PC-3 (cell line): ENCODE measurements around the gene DIAPH1. TPM values are rescaled to one million over a fixed set of nuclear protein-coding genes. Genes with fewer than 3 reads are reported as not detected.

Experiments
- ATAC-seq: fragments of 200-7000 bp; cut with Tn5 transposase; 2 replicates; pipeline ENCODE4 v1.9.1; 2020; ENCODE audit warnings: mild to moderate bottlenecking, moderate library complexity
- BruUV-seq: library from RNA; stranded (reverse); fragments of 400-500 nt; replicated peaks from 2 replicates; lab custom pipeline; 2021; lab: Mats Ljungman, UMichigan
- CTCF ChIA-PET: fragments of 300-600 bp; sonication (Branson Sonifier 250); formaldehyde crosslinking; loops from one replicate; lab custom pipeline; 2022; ENCODE audit warnings: antibody characterized with exemption; lab: Charles Lee
- POLR2A ChIA-PET: fragments of 300-600 bp; sonication (Branson Sonifier 250); formaldehyde crosslinking; loops from one replicate; lab custom pipeline; 2022; ENCODE audit warnings: antibody characterized with exemption; ENCODE audit not compliant: unreplicated experiment; lab: Charles Lee
- DNase-seq: peaks from one replicate; pipeline ENCODE4 v3.0.0-alpha.2; 2015
- H2AFZ ChIP-seq: fragments of 300-600 bp; sonication (generic); 2 replicates; pipeline ENCODE4 v1.6.0; 2016; ENCODE audit warnings: antibody characterized with exemption, low read length
- H3F3A ChIP-seq: fragments of 300-600 bp; sonication (generic); one replicate; pipeline ENCODE4 v1.6.0; 2017; ENCODE audit warnings: antibody characterized with exemption, low read length, control low read depth, mild to moderate bottlenecking; ENCODE audit not compliant: unreplicated experiment
- H3K27ac ChIP-seq: fragments of 300-600 bp; sonication (generic); 2 replicates; pipeline ENCODE4 v1.5.1; 2016; ENCODE audit warnings: mild to moderate bottlenecking, low read length
- H3K27me3 ChIP-seq: fragments of 300-600 bp; sonication (generic); 2 replicates; pipeline ENCODE4 v1.6.1; 2016; ENCODE audit warnings: low read length, mixed read lengths
- H3K36me3 ChIP-seq: fragments of 300-600 bp; sonication (generic); 2 replicates; pipeline ENCODE4 v1.6.1; 2016; ENCODE audit warnings: low read depth, mixed run types, low read length, mixed read lengths
- H3K4me1 ChIP-seq: fragments of 300-600 bp; sonication (generic); 2 replicates; pipeline ENCODE4 v1.5.1; 2016; ENCODE audit warnings: low read length; ENCODE audit not compliant: insufficient read depth
- H3K4me2 ChIP-seq: fragments of 300-600 bp; sonication (generic); 2 replicates; pipeline ENCODE4 v1.6.0; 2016; ENCODE audit warnings: low read length
- H3K4me3 ChIP-seq: fragments of 300-600 bp; sonication (generic); 2 replicates; pipeline ENCODE4 v1.5.1; 2016; ENCODE audit warnings: mild to moderate bottlenecking, low read length, mixed read lengths
- H3K79me2 ChIP-seq: fragments of 300-600 bp; sonication (generic); 2 replicates; pipeline ENCODE4 v1.6.1; 2017; ENCODE audit warnings: low read length, mixed read lengths
- H3K9ac ChIP-seq: fragments of 300-600 bp; sonication (generic); 2 replicates; pipeline ENCODE4 v1.6.0; 2016; ENCODE audit warnings: mild to moderate bottlenecking, low read length
- H3K9me2 ChIP-seq: fragments of 300-600 bp; sonication (generic); replicated peaks from 2 replicates; pipeline ENCODE4 v1.6.1; 2016; ENCODE audit warnings: mixed run types, low read length, mixed read lengths
- H3K9me3 ChIP-seq: fragments of 300-600 bp; sonication (generic); 2 replicates; pipeline ENCODE4 v1.6.1; 2016; ENCODE audit warnings: low read length, mixed read lengths
- H4K20me1 ChIP-seq: fragments of 300-600 bp; sonication (generic); 2 replicates; pipeline ENCODE4 v1.6.1; 2016; ENCODE audit warnings: low read length, mixed read lengths
- EZH2 ChIP-seq: fragments of 300-600 bp; sonication (generic); IDR thresholded peaks from one replicate; pipeline ENCODE4 v1.6.1; 2017; ENCODE audit warnings: antibody characterized with exemption, mild to moderate bottlenecking, low read length; ENCODE audit not compliant: unreplicated experiment
- EZH2phosphoT487 ChIP-seq: fragments of 300-600 bp; sonication (generic); IDR thresholded peaks from 2 replicates; pipeline ENCODE4 v1.6.1; 2018; ENCODE audit warnings: mild to moderate bottlenecking, antibody characterized with exemption, low read length, borderline replicate concordance
- intact Hi-C: fragments of 100-400 bp; cut with micrococcal nuclease; formaldehyde crosslinking; loops from 2 replicates; pipeline ENCODE4 v1.9.0; 2023
- total RNA-seq: library from RNA; depleted of rRNA; stranded (reverse); fragments of >200 nt; gene quantifications from 2 replicates; pipeline ENCODE4 v1.2.3, GENCODE V29; 2014
- TF ChIP-seq, protein P1 (sequence below): fragments of 300-600 bp; sonication (generic); conservative IDR thresholded peaks from 2 replicates; pipeline ENCODE4 v1.5.1; 2017; ENCODE audit warnings: antibody characterized with exemption, low read depth, mild to moderate bottlenecking, low read length

Gene DIAPH1
- total RNA-seq, 1 experiment from 2014 or later: 51.9 TPM

- no peaks in the 10 kb centered on the region for H3F3A ChIP-seq
- H3K79me2 ChIP-seq: peaks cover 65% of the 10 kb centered on the region
- H3K9ac ChIP-seq: peak overlapping the region; percentile 98
- H3K4me2 ChIP-seq: peak overlapping the region; percentile 93
- POLR2A ChIA-PET: no interaction called here
- DNase-seq (no peak), ATAC-seq (no peak)
- CTCF ChIA-PET: interaction anchor here (0.6 to 2.1 kb wide), 2 partner anchors 17 to 25 kb away, joined by 14 to 16 read pairs; no protein-coding TSS in a partner anchor
- no peak overlapping the region for H2AFZ ChIP-seq
- no peaks in the 10 kb centered on the region for H3K9me3 ChIP-seq
- peak overlapping the region; percentile 86 for H3K27ac ChIP-seq
- no peaks in the 10 kb centered on the region for H3K9me2 ChIP-seq
- intact Hi-C loops: no loop called here
- no TSS peak for BruUV-seq
- peak overlapping the region; percentile 95 for H3K4me3 ChIP-seq
- H4K20me1 ChIP-seq: peaks cover 40% of the 10 kb centered on the region
- H3K27me3 ChIP-seq: no peaks in the 10 kb centered on the region
- no peak for TF ChIP-seq EZH2phosphoT487
- TF ChIP-seq, protein P1, sequence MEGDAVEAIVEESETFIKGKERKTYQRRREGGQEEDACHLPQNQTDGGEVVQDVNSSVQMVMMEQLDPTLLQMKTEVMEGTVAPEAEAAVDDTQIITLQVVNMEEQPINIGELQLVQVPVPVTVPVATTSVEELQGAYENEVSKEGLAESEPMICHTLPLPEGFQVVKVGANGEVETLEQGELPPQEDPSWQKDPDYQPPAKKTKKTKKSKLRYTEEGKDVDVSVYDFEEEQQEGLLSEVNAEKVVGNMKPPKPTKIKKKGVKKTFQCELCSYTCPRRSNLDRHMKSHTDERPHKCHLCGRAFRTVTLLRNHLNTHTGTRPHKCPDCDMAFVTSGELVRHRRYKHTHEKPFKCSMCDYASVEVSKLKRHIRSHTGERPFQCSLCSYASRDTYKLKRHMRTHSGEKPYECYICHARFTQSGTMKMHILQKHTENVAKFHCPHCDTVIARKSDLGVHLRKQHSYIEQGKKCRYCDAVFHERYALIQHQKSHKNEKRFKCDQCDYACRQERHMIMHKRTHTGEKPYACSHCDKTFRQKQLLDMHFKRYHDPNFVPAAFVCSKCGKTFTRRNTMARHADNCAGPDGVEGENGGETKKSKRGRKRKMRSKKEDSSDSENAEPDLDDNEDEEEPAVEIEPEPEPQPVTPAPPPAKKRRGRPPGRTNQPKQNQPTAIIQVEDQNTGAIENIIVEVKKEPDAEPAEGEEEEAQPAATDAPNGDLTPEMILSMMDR: no peak
- peaks cover 17% of the 10 kb centered on the region; the same call in 1 of the 2 replicates for H3K4me1 ChIP-seq
- no peaks in the 10 kb centered on the region; the same call in 1 of the 2 replicates for H3K36me3 ChIP-seq
Measured at GRCh38 chr5:141617128-141617527, 1.7 kb downstream of the DIAPH1 start.

GRCh38 chr5:141615991-141616720 is 2.6 kb downstream of the DIAPH1 start:
- Histone ChIP-seq H3K4me2 (peak overlapping the region; percentile 93), H3K36me3 (no peaks in the 10 kb centered on the region; the same call in 1 of the 2 replicates), H3K4me3 (peak overlapping the region; percentile 95), H3K9ac (no peak overlapping the region), H3F3A (no peaks in the 10 kb centered on the region), H3K9me2 (no peaks in the 10 kb centered on the region), H3K4me1 (peaks cover 17% of the 10 kb centered on the region; the same call in 1 of the 2 replicates), H3K27me3 (no peaks in the 10 kb centered on the region), H3K9me3 (no peaks in the 10 kb centered on the region), H3K79me2 (peaks cover 75% of the 10 kb centered on the region), H2AFZ (no peak overlapping the region), H4K20me1 (peaks cover 41% of the 10 kb centered on the region), H3K27ac (no peak overlapping the region)
- ATAC-seq: no peak
- POLR2A ChIA-PET: no interaction called here
- BruUV-seq: no TSS peak
- intact Hi-C loops: no loop called here
- TF ChIP-seq EZH2phosphoT487 (no peak), EZH2 (no peak)
- TF ChIP-seq, protein P1: no peak
- DNase-seq: no peak
- CTCF ChIA-PET: interaction anchor here (0.6 to 2.1 kb wide), 2 partner anchors 18 to 24 kb away, joined by 14 to 16 read pairs; no protein-coding TSS in a partner anchor

DNA sequence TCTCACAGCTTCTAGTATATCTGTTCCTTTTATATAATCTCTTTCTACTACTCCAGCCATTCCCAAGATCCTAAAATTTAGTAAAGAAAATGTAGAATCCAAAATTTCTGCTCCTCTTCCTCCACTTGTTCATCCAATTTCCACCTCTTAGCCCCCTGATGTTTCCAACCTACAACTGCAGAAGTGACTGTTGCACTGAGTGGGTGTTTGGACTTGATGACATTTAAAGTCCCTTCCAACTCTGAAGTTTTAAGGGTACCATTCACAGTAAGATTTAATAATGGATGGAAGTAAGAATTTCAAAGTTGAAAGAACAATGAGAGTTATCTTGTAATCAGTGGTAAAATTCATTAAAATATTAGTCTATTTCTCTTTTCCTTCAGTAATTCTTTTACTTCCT is 5.5 kb downstream of the DIAPH1 start:
- DNase-seq (no peak), ATAC-seq (no peak)
- Histone ChIP-seq H3K4me1 (peaks cover 17% of the 10 kb centered on the region; the same call in 1 of the 2 replicates), H4K20me1 (peaks cover 49% of the 10 kb centered on the region), H3F3A (no peaks in the 10 kb centered on the region), H3K4me2 (no peak overlapping the region), H3K36me3 (no peaks in the 10 kb centered on the region; the same call in 1 of the 2 replicates), H3K27ac (no peak overlapping the region), H3K9ac (no peak overlapping the region), H3K27me3 (no peaks in the 10 kb centered on the region), H3K4me3 (no peak overlapping the region), H3K9me3 (no peaks in the 10 kb centered on the region), H2AFZ (no peak overlapping the region), H3K79me2 (peaks cover 99% of the 10 kb centered on the region), H3K9me2 (no peaks in the 10 kb centered on the region)
- intact Hi-C loops: no loop called here
- ChIA-PET CTCF (no interaction called here), POLR2A (no interaction called here)
- BruUV-seq: no TSS peak
- TF ChIP-seq EZH2phosphoT487 (no peak), EZH2 (no peak)
- TF ChIP-seq, protein P1: no peak
